ENCODE measurements around the gene BHLHE40. TPM values are rescaled to one million over a fixed set of nuclear protein-coding genes. Genes with fewer than 3 reads are reported as not detected.

Gene BHLHE40
- total RNA-seq, result 3.9 and 7.9 TPM in 2 replicates

GRCh38 chr3:4979428-4980228 is at the start of gene BHLHE40:
TSS of gene BHLHE40 (plus strand) at chr3:4979437. CDS start at chr3:4979719, 282 bp downstream.

Other genes starting within 250 kb of the BHLHE40 start
- 61.2 and 76.4 TPM in 2 replicates for gene ARL8B, start 142.9 kb downstream of the BHLHE40 start, total RNA-seq
- 7.0 and 18.6 TPM in 2 replicates for gene EDEM1, start 208.3 kb downstream of the BHLHE40 start, total RNA-seq

All from bronchial smooth muscle cell (primary cell).